NCI-H1092 treated with DMSO at 0.1 percent for 48 hours (cell line): ENCODE measurements around the gene DGCR8.

Experiments used
- DNase-seq: peaks from one replicate; lab custom pipeline; 2025; lab: John Stamatoyannopoulos, UW

The DGCR8 gene

DNA sequence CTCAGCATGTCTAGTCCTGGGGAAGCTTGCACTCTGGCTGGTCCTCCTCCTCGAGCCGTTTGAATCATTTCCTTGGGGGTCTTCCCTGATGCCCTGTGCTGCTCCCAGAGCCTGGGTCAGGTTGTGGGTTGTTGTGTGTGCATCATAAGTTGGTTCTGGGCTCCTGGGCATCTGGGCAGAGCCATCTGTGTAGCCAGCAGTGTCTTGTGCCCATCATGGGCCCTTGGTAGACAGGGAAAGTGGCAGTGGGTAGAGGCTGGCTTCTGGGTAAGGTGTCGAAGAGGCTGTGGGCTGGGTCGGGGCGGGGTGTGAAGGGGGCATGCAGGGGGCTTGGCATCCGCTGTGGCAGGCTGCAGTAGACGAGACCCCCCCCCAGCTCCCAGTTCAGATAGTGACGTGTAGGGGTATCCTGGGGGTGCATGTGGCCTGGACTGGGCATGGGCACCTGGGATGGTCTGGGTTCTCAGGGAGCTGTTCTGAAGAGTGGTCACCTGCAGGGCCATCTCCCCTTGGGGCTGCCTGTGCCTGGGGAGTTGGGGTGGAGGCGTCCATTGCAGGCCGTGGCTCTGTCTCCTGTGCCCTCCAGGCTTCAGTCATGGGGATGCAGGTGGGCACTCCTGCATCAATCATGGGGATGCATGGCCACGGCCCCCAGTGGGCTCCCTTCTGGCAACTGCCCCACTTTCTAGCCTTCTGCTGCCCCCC lies 44.2 kb downstream of the DGCR8 start:
- no peak for DNase-seq

GRCh38 chr22:20125201-20126174 lies 45.4 kb downstream of the DGCR8 start:
- no peak for DNase-seq

DNA sequence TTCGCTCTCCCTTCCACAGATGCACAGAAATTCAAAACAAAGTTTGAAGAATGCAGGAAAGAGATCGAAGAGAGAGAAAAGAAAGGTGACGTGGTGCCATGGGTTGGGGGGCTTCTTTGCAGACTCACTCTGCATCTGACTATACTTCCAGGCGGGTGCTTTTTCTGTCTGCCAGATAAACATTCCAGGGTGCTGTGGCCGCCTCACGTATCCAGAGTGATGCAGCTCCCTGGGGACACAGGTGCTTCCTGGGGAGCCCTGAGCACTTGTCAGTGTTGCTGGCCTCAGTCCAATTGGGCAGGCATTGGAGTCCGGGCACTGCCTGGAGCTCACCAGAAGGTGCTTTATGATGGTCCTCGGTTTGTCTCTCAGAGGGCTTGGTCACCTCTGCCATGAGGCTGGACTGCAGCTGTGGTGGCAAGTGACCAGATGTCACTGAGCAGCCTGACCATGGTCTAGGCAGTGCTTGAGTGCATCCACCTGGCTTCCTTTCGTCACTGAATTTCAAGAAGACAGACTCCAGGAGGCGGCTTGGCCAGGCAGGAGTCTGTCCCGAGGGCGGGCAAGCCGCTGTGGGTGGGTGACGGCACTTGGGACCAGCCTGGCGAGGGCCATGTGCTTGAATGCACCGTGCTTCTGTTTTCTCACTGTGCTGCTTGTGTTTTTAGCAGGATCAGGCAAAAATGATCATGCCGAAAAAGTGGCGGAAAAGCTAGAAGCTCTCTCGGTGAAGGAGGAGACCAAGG lies 46.4 kb downstream of the DGCR8 start:
- no peak for DNase-seq

- no peak for DNase-seq
Observed at GRCh38 chr22:20127318-20127868, 47.4 kb downstream of the DGCR8 start.

DNA sequence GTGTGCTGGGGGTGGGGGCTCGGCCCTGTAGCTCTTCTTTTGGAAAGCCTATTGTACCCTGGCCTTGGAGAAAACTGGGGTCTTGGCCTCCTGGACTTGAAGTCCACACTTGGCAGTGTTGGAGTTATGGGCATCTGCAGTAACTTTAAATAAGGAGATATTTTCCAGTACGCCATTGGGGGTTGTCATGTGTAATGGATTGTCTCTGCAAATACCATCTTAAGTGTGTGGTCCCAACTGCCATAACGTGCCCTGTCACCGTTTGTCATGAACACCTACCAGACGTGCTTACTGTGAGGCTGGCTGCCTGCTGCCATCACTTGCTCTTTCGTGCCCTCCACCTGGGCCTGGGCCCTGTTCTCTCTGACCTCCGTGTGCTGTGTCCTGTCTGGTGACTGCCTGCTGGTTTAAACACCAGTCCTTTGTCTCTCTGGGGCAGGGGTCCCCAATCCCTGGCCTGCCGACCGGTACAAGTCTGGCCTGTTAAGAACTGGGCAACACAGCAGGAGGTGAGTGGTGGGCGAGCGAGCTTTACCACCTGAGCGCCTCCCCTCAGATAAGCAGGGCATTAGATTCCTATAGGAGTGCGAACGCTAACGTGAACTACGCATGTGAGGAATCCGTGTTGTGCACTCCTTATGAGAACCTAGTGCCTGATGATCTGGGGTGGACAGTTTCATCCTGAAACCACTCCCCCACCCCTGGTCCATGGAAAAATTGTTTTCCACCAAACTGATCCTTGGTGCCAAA lies 48.0 kb downstream of the DGCR8 start:
- no peak for DNase-seq

DNA sequence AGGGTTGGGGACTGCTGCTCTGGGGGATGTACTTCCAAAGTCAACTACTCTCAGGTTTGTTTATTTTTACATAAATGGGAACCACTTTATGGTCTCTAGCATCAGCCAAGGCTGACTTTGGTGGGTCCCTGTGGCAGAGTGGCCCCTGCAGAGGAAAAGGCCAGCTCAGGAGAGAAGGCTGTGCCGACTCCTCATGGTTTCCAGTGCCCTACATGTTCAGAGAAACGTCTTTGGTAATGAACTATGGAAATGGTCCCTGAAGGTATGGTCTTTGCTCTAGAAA lies 48.5 kb downstream of the DGCR8 start:
- no peak for DNase-seq

- DNase-seq: no peak
Observed at GRCh38 chr22:20128902-20129746, 49.1 kb downstream of the DGCR8 start.

GRCh38 chr22:20129747-20130014 lies 49.6 kb downstream of the DGCR8 start:
- no peak for DNase-seq

DNA sequence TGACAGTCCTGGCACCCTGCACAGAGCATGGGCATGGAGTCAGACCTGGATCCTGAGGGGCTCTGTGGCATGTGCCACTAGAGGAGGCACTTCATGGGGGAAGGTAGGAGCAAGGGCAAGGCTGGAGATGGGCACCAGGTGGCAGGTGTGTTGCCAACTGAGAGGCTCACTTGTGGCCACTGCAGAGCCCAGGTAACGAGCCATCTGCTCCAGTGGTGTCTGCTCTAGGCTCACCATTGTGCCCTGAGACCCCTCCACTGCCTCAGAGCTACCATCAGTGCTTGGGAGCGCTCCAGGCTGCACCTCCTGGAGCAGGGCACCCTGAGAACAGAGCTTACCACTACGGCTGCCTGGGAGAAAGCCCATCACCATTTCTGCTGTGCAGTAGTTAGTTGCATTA lies 50.3 kb downstream of the DGCR8 start:
- DNase-seq: peak; percentile 36

- peak; percentile 67 for DNase-seq
Observed at GRCh38 chr22:20130731-20131596, 50.9 kb downstream of the DGCR8 start.

DNA sequence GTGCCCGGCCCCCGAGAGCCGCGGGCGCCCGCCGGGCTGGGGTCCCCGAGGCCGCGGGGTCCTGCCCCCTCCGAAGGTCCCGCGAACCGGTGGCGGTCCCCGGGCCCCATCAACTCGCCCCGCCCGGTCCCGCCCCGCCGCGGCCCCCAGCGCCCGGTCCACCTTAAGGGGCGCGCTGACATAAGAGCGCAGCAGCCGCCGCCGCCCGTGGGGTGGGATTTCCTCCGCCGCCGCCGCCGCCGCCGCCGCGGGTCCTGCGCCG lies 51.5 kb downstream of the DGCR8 start, which contains the start of gene ZDHHC8:
ZDHHC8 (plus strand) TSS at position 208 of the 262 bp plus-strand sequence. CDS start 144 bp downstream, outside the sequence.
- no peak for DNase-seq

DNA sequence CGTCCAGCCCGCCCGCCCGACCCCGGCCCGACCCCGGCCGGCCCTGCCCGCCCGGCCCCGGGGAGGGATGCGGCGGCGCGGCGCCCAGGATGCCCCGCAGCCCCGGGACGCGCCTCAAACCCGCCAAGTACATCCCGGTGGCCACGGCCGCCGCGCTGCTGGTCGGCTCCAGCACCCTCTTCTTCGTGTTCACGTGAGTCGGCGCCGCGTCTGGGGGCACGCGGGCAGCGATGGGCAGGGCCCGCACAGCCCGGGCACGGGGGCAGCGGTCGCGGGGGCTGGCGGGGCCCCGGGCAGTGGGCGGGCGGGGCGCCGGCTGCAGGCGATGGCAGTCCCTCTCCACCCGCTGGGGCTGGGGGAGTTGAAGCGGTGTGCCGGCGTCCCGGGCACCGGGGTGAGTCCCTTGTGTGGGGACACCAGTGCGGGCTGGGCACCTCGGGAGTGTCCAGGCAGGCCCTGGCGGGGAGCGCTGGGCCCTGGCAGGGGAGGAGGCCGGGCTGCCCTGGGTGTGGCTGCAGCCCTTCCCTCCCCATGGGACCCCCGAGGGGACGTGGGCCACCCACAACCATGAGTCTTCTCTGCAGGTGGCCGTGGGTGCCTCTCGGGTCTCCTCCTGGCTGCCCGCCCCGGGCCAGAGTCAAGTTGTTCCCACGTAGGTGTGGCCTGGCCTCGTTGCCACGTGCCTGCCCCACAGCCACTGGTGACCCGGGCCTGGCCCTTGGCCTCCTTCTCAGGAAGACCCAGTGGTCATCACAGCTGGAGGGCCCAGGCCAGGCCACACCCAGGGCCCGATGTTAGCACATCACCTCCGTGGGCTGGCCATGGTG lies 52.0 kb downstream of the DGCR8 start:
- no peak for DNase-seq

DNA sequence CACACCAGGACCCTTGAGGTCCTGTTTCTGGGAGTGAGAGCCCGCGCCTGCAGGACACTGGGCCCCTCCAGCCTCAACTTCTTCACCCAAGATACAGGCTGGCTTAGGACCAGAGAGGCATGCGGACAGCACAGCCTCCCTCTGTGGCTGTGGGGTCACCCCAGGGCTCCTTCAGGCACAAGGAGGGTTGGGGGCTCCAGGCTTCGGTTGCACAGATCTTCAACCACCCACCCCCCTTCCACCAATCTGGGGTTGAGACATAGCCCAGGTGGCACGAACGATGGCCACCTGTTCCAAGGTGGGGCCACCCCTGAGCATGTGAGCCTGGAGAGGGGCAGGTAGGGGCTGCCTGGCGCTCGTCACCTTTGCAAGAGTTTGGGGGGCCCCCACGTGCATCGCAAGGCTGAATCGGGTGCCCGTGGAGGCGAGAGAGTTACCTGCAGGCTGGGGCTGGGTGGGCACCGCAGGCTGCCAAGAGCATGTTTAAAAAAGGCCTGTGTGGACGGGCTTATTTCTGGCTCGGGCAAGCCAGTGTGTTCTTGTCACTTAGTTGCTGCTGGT lies 52.7 kb downstream of the DGCR8 start:
- DNase-seq: no peak

GRCh38 chr22:20133930-20134549 lies 54.0 kb downstream of the DGCR8 start:
- no peak for DNase-seq

DNA sequence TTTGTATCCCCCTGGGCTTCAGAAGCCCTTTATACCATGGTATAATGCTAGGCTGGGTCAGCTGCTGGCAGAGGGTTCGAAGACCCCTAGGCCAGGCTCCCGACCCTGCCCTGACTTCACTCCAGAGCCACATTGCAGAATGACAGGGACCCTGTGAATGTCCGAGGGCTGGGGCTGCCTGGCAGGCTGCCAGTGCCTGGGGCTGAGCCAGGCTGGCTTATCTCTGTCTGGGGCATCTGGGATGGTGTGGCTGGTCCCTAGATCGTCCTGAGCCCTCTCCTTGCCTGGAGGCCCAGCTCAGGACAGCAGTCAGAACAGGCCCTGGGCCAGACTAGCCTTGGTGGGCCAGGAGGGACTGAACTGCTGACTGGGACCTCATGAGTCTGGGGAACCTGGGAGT lies 55.2 kb downstream of the DGCR8 start:
- DNase-seq: no peak

GRCh38 chr22:20135806-20136602 lies 56.0 kb downstream of the DGCR8 start:
- DNase-seq: no peak

DNA sequence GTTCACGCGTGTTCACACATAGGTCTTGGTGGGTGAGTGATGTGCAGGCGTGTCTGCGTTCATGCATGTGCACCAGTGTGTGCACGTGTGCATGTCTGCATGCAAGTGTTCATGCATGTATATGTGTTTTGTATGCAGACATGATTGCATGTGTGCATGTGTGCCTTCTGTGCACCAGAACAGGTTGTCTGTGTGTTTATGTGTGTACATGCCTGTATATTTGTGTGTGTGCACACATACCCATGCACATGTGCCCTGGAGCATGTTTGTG lies 56.5 kb downstream of the DGCR8 start:
- no peak for DNase-seq

- no peak for DNase-seq
Observed at GRCh38 chr22:20137113-20137512, 57.1 kb downstream of the DGCR8 start.
